Endothelial cell of hepatic sinusoid (primary cell): ENCODE data around the gene CPEB3.

ENCODE experiments used
- in situ Hi-C: cut with HindIII; loops from 2 replicates; pipeline ENCODE4 v1.10.0; 2017; ENCODE audit warnings: low sequenced_read_pairs

CPEB3 gene

DNA sequence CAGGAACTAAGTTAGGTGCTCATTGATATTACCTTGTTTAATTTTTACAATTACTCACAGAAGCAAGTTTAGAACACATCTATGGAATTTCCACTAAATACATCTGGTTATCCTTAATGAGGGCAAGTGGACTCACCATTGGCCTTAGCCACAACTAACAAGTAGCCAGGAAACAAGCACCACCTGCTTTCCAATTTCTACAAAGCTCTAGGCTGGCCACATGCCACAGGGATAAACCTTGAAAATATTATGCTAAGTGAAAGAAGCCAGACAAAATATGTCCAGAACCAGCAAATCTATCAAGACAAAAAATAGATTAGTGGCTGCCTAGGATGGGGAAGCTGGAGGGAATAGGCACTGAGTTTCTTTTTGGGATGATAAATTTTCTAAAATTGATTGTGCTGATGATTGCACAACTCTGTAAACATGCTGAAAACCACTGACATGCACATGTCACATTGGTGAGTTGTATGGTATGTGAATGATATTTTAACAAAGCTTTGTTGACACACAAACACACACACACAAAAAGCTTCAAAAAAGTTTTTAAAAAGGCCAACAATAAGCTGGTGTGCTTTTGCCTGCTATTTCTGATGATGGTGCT lies 179.4 kb downstream of the CPEB3 start:
- in situ Hi-C loops: loop anchor here (5.0 kb wide), 1 partner anchor 56 kb away; no protein-coding TSS in a partner anchor

DNA sequence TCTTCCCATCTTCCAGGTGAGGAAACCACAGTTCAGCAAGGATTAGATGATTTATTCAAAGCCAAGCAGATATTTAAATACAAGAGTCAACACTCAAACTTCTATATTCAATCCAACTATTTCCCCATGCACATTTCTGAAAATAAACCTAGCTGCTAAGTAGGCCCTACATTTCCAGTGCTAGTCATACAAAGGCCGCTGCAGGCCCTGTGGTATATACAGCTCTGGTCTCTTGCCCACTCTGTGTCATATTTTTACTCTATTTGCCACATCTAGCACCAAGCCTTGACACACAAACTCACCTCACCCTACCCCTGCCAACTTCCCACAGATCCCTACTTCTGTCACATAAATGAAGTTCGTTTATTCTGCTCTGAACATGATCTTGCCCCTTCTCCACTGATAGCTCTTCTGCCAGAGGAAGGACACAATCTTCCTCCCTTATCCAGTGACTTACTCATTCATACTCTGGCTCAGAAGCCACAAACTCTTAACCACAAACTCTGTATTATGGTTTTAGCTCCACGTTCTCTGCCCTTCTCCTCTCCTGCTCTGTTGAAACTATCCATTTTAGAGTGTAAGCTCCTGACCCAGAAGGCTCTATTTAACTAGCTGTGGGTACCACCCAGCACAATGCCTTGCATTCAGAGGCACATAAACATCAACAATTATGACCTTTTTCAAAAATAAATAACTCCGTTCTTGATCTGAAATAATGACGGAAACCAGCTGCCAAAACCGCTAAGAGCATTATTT lies 180.7 kb downstream of the CPEB3 start:
- in situ Hi-C loops: loop anchor here (5.0 kb wide), 1 partner anchor 57 kb away; no protein-coding TSS in a partner anchor

DNA sequence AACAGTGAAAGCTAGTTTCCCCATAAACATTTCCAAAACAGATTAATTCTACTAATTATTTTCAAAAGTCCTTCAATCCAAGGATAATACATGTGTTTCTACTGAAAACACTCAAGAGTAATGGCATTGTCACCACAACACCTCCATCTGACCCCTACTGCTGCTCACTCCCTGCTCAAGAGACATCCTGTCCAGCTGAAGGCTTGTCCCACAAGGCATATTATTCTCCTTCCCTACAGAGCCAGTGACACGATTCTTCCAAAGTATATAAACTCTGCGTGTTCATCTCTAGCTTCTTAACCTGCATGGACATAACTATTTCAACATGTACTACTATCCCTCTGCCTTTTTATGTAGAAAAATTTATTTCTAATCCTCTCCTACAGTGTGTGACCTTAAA lies 182.1 kb downstream of the CPEB3 start:
- in situ Hi-C loops: no loop called here

DNA sequence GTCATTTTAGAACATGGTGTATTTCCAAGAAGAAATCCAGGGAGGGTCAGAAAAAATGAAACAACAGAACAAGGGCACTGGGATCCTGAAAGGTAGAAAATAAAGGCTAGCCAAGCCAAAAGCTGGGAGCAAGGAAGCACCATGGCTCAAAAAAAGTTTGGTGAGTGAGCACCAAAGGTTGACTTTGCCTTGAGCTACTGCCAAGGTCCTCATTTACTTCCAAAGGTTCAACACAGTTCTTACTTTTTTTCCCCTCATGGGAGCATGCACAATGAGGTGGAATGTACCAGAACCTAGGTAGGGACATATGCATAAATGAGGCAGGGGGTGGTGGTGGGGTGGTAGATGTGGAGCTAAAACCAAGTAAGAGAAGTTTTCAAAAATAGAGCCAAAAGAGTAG lies 182.8 kb downstream of the CPEB3 start:
- in situ Hi-C loops: no loop called here

DNA sequence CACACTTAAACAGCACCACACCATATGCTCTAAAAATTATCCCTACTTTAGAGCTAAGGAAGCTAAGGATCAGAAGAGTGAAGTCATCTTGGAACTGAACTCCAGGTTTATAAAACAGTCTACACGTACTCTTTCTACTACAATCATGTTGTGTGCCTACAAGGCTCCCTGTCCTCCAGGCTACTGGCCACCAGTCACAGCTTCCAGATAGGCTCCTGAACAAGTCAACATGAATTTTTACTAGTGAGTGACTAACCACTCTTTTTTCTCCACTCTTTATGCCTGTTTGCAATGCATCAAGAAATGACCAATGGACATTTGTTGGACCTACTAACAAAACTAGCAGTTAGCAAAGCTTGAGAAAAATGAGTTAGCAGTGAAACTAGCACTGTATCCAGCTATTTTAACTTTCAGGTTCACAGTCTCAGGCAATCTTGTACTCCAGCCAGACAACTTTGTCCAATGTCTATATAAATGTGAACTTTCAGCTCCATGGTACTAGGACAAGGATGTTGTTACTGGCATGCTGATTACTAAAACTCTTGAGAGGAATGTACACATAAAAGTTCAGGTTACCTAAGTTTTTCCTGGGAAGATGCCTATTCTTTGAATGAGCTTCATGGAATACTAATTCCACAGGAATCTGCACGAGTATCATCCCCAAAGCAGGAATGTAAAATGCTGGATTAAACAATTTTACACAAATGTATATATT lies 187.3 kb downstream of the CPEB3 start:
- in situ Hi-C loops: no loop called here

DNA sequence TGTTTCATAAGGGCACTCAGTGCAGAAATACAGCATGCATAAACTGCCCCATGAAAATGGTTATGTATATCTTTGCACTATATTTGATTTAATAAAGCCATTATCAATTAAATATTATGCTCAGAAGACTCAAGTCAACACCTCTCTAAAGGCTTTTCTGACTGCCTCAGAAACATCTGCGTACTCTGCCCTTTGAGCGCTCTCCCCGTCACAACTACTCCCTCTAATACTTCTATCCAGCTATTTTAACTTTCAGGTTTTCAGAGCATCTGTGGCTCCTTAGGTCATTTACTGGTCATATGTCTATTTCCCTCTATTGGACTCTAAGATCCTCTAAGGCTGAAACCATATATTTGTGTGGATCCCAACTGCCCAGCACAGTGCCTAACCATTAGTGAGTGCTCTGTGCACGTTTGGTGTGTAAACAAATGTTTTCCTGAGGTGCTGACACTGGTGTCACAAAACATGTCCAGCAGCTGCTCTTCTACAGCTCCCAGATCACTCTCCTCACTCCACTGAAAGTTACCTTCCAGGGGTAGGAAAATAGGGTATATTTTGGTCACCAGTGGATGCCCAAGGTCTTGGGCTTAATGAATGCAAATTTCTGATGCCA lies 188.2 kb downstream of the CPEB3 start:
- in situ Hi-C loops: no loop called here

DNA sequence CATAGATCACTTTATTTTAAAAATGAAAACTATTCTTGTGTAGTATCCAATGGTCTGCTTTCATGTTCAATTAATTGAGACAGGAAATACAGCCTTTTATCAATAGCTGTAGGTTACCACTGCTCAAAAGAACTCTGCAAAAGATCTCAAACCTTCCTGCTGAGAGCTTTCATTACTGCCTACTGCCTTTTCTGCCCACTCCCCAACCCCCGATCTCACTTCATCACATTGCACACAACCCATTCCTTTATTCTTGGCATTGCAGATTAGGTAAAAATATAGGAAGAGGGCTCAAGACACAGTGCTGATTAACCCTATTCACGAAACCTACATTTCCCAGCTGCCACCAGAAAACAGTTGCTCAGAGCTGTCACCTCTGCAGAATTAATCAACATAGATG lies 195.9 kb downstream of the CPEB3 start:
- in situ Hi-C loops: no loop called here

DNA sequence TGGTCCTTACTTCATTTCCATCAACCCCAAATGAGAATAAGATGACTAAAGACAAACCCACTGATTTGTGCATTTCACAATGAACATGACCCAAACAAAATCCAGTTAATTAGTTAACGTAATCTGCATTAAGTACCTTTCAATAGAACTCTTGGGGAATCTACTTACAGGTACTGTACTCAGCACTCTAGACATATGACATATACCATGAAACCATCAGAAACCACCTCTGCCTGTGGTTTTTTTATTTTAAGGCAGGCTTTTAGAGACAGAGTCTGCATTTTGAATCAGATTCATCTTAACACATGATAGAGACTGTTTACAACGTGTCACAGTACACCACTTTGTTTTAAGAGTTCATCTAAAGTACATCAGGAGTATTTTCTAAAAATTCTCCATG lies 198.9 kb downstream of the CPEB3 start:
- in situ Hi-C loops: no loop called here

DNA sequence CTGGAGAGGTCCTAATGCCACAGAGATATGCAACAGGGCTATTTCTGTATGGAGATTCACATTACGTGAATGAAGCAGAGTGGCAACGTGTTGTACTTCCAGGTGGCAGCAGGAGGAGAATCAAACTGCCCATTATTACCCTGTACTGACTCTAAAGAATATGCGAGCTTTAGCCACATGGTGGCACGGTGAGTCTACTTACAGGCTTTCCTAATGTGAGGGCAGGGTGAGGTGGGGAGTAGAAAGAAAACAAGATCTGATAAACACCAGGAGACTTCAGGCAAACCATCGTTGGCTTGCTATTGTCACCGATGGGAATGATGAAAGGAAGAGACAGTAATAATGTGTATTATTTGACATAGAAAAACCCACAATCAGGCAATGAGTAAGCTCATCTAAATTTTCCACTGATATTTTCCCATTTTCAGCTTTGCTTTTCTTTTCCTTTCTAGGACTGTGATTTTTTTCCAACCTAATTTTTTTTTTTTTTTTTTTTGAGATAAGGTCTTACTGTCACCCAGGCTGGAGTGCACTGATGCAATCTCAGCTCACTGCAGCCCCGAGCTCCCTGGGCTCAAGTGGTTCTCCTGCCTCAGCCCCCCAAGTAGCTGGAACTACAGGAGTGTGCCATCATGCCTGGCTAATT lies 203.0 kb downstream of the CPEB3 start:
- in situ Hi-C loops: loop anchor here (5.0 kb wide), 1 partner anchor 34 kb away; no protein-coding TSS in a partner anchor

DNA sequence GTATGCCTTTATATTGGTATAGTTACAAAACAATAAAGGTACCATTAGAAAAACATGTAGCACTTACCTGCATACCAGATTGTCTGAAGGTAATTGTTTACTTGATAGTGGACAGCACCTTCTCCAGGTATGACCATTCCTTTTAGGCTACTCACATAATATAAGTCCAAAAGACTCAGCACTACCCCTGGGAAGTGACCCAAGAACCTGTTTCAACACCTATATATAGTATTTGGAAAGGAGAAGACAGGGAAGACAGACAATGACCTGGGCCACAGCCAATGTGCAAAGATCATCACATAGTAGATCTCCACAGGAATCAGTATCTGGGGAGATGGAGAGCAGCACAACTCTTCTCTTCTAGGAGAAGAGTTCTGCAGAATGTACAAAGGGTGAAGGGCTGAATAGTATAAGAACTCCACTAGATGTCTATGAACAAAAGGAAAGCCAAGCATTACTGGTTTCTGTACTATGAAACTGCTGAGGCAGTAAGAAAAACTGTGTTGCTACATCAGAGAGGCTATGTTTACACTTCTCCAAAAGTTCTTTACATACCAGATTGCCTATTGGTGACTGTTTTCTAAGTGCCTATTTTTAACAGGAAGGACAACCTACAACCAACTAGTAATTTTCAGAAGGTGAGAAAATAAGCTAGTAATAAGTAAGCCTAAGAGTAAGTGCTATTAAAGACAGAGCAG lies 208.1 kb downstream of the CPEB3 start:
- in situ Hi-C loops: no loop called here

DNA sequence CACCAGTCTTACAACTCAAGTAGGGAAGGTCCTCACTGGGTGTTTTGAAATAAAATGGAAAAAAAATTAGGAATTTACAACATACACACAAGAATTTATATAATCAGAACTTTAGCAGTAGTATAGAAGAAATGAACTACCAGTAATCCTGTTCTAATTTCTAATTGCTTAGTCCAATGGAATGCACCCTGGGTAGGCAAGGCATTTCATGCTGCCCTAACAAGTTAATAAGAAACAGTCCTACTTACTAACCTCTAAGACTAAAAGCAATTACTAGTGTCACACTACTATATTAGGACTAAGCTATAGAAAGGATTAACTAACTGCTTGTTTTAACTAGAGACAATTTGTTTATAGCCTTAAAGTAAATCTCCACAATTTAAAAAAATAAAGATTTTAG lies 209.2 kb downstream of the CPEB3 start:
- in situ Hi-C loops: no loop called here

DNA sequence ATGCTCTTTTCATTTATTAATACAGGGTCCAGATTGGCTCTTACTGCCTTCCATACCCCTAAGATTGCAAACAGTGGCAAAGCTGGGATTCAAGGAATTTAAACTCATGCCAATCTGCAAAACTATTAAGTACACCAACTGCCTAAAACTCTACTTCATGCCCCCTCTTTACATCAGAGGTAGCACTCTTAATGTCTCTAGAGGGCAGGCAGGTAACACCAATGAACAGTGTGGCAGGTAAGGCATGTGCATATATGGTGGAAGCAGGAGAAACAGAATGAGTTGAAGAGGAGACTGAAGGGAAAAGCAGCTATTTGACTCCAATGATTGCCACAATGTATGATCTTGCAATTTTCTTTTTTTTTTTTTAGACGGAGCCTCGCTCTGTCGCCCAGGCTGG lies 210.6 kb downstream of the CPEB3 start:
- in situ Hi-C loops: no loop called here

DNA sequence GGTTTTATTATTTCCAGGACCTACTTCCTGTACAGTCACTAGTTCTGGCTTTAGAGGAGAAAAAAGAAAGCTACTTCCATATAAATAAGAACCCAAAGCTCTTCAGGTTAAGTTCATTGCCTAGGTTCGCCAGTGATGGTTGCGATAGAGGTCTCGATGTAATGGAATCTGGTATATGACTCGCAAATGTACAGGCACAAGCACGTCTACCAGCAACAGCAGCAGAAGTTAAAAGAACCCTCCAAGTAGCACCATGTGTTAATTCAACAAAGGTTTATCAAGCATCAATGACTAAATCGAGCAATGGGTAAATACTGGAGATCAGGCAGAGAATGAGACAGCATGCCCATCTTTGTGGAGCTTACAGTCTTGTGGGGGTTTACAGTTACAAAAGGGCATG lies 211.9 kb downstream of the CPEB3 start:
- in situ Hi-C loops: no loop called here

DNA sequence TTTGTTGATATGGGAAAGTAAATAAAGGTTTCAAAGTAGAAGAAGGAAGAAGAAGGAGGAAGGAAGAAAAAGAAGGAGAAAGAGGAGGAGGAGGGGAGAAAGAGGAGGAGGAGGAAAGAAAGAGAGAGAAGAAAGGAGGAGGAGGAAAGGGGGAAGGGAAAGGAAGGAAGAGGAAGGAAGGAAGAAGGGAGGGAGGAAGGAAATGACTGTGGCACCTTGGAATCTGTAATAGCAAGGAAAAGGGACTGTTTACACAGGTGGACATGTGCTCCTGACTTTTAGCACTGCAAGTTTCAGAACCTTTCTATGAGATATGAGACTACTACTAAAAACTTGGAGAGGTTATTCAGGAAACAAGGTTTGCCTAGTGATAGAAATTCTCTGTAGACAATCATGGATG lies 214.2 kb downstream of the CPEB3 start:
- in situ Hi-C loops: no loop called here

DNA sequence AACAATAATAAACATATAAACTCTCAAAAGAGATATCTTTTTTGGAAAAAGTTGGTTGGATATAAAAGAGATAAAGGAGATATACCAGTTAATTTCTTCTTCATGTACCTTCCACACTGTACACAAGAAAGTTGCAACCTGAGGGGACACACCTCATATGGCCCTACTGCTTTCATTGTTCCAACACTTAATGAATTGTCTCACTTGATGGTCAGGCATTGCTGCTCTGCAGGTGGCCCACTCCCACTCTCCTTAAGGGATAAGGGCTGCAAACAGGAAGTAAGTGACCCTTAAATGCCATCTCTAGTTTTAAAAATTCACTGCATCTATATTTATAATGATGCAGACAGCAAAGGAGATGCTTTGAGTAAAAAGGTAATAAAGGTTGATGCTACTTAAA lies 215.0 kb downstream of the CPEB3 start:
- in situ Hi-C loops: no loop called here

DNA sequence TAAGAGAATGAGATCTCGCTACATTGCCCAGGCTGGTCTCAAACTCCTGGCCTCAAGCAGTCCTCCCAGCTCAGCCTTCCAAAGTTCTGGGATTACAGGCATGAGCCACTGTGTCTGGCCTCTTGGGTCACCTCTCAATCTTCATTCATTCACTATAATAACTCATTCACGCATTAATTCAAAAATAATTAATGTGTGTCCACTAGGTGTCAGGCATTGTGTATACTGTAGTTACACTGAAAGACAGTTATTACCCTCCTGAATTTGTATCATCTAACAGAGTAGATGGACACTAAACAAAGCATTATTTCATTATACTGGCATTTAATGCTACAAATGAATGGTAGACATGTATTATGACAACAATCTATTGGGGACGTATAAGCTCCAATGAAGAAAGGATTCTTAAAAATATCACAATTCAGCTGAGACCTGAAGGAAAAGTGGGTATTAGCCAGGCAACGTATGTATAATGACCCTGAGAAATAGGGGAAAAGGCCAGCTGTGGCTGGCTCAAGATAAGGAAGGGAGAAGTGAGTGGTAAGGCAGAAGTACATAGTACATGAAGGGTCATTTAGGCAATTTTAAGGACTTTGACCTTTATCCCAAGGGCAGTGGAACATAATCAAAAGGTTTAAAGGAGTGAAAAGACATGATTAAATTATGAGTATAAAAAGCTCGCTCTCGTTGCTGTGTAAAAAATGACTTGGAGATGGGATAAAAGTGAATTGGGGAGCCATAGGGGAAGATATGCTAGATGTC lies 216.6 kb downstream of the CPEB3 start:
- in situ Hi-C loops: no loop called here

DNA sequence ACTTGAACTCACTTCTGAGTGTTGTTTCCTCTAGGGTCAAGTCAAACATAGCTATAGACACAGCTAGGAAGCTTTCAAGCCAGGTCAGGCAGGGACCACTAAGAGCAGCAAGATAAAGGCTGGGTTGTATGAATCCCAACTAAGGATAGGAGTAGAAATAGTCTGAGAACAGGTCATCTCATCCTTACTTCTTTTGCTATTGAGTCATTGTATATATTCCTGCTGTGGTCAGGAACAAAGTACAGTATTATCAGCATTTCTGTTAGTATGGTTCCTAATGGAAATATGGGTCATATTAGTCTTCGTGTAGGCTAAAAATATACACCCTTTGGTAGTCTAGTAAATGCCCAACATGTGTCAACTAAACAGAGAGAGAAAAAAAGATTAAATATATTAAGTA lies 222.0 kb downstream of the CPEB3 start:
- in situ Hi-C loops: no loop called here

DNA sequence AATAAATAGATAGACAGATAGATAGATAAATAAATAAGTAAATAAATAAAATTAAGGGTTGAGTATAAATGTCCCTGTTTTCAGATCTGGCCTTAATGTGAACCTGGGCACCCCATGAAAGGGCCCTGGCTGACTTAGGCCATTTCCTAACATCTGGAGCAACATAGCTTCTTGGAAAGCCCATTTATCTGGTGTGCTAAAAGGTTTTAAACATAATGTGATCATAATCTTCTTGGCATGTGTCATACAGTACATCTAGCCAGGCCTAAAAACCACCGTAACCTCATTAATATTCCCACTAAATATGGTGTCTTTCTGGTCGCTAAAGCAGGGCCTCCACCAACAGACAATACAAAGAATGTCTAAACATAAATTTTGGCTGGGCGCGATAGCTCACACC lies 224.5 kb downstream of the CPEB3 start:
- in situ Hi-C loops: no loop called here

DNA sequence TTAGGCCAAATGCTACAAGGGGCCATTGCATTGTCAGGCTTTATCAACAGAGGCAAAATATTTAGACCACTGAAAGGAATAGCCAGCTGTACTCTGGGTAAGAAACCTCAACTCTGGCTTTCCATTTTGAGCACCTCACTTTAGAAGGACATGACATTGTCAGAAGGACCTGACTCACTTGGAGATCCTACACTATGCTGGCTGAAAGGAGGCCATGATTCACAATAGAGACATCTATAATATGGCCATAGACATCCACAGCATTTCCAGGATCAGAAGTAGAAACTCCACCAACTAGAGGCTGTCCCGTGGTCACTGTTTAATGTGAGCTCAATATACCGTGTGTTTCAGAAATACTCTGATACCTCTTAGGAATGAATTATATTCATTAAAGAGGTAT lies 226.4 kb downstream of the CPEB3 start:
- in situ Hi-C loops: no loop called here

DNA sequence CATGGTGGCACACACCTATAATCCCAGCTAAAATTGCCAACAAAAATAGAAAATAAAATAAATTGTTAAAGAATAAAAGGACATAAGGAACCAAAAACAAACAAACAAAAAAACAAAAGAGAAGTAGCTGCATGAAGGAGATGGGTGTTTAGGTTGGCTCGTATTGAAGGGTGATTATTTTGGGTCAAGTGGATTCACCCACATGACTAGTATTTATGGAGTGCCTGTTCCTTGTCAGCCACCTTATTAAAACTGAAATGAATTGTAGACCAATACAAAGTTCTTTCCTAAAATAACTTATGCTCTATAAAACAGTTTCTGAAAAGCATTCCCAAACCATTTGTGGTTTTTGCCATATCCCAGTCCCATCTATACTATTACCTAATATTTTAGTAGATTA lies 228.6 kb downstream of the CPEB3 start:
- in situ Hi-C loops: no loop called here
